NT2/D1 (cell line): ENCODE results near the gene HCFC1R1.

ENCODE experiments used
- YY1 ChIP-seq: IDR thresholded peaks from 2 replicates; pipeline ENCODE4 v1.6.1; 2011; ENCODE audit not compliant: insufficient read length, insufficient read depth
- ZNF274 ChIP-seq: IDR thresholded peaks from 2 replicates; pipeline ENCODE4 v1.6.1; 2011; ENCODE audit warnings: mild to moderate bottlenecking, low read depth, low read length

DNA sequence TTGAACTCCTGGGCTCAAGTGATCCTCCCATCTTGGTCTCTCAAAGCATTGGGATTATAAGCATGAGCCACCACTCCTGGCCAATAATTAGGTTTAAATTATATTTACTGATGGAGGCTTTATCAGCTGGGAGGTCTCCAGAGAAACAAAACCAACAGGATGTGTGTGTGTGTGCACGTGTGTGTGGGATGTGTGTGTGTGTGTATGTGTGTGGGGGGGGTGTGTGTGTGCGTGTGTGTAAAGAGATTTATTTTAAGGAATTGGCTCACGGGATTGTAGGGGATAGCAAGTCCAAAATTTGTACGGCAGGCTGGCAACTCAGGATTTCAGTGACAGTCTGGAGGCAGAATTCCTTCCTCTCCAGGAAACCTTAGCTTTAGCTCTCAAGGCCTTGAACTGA lies 27.3 kb upstream of the HCFC1R1 start:
- no peak for TF ChIP-seq ZNF274
- TF ChIP-seq YY1: no peak
